Kidney epithelial cell (primary cell): ENCODE measurements around the gene SYT17. TPM values are rescaled to one million over a fixed set of nuclear protein-coding genes. Genes with fewer than 3 reads are reported as not detected.

Experiments used
- DNase-seq: peaks from one replicate; pipeline ENCODE4 v3.0.0-alpha.2; 2010; ENCODE audit warnings: low read depth
- H3K27me3 ChIP-seq: 2 replicates; pipeline ENCODE4 v1.6.0; 2011; ENCODE audit warnings: low read length; ENCODE audit not compliant: control insufficient read depth, insufficient read depth
- H3K36me3 ChIP-seq: 2 replicates; pipeline ENCODE4 v1.5.1; 2011; ENCODE audit warnings: low read length; ENCODE audit not compliant: control insufficient read depth, insufficient read depth
- H3K4me3 ChIP-seq: 2 replicates; pipeline ENCODE4 v1.5.1; 2011; ENCODE audit warnings: low read depth, mild to moderate bottlenecking, control low read depth, low read length
- total RNA-seq: library from RNA; depleted of rRNA; stranded (reverse); fragments of >200 nt; gene quantifications from 2 replicates; pipeline ENCODE4 v1.2.3, GENCODE V29; 2015
- TF ChIP-seq, protein P1 (sequence below): IDR thresholded peaks from 2 replicates; pipeline ENCODE4 v1.5.1; 2011; ENCODE audit warnings: mild to moderate bottlenecking, moderate library complexity, low read length, control low read depth, inconsistent platforms; ENCODE audit not compliant: insufficient read depth, poor library complexity, severe bottlenecking

The SYT17 gene
- total RNA-seq, 1 donor from 2014 or later, result 0.63 TPM

DNA sequence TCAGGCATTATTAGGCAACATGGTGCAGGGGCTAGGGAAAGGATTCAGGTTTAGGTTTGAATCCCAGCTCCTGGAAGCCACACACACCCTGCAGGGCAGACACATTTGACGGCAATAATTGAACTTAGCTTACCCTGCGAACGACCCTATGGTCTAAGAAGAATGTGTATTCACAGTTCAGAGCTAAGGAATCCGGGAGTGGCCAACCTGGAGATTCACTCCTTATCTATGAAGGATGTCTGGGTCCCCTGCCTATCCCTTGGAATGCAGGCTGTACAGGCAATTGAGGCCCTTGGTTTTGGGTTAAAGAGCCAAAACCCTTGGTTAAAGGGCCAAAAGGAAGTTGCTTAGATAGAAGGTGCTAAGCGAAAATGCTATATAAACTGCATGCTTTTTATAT lies 2.9 kb upstream of the SYT17 start:
- peaks cover 24% of the 10 kb centered on the region for H3K27me3 ChIP-seq
- no peak for DNase-seq
- TF ChIP-seq, protein P1, sequence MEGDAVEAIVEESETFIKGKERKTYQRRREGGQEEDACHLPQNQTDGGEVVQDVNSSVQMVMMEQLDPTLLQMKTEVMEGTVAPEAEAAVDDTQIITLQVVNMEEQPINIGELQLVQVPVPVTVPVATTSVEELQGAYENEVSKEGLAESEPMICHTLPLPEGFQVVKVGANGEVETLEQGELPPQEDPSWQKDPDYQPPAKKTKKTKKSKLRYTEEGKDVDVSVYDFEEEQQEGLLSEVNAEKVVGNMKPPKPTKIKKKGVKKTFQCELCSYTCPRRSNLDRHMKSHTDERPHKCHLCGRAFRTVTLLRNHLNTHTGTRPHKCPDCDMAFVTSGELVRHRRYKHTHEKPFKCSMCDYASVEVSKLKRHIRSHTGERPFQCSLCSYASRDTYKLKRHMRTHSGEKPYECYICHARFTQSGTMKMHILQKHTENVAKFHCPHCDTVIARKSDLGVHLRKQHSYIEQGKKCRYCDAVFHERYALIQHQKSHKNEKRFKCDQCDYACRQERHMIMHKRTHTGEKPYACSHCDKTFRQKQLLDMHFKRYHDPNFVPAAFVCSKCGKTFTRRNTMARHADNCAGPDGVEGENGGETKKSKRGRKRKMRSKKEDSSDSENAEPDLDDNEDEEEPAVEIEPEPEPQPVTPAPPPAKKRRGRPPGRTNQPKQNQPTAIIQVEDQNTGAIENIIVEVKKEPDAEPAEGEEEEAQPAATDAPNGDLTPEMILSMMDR, result no peak
- no peak overlapping the region for H3K4me3 ChIP-seq
- no peaks in the 10 kb centered on the region for H3K36me3 ChIP-seq

DNA sequence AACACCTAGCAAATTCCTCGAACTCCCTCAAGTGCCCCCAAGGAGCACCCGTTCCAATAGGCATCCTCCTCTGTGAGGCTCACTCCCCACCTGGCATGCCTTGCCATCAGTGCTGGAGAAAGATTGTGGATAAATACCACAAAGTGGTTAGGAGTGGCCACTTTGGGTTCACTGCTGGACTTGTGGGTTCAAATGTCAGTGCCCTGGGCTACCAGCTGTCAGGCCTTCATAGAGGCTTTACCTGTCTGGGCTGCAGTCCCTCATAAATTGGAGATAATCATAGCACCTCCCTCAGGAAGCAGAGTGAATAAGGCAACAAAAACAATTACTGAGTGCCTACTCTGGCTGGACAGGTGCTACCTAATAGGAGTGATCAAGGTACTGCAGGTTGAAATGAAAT lies 1.5 kb upstream of the SYT17 start:
- Histone ChIP-seq H3K4me3 (no peak overlapping the region), H3K36me3 (no peaks in the 10 kb centered on the region), H3K27me3 (peaks cover 27% of the 10 kb centered on the region)
- TF ChIP-seq, protein P1, result no peak
- no peak for DNase-seq

DNA sequence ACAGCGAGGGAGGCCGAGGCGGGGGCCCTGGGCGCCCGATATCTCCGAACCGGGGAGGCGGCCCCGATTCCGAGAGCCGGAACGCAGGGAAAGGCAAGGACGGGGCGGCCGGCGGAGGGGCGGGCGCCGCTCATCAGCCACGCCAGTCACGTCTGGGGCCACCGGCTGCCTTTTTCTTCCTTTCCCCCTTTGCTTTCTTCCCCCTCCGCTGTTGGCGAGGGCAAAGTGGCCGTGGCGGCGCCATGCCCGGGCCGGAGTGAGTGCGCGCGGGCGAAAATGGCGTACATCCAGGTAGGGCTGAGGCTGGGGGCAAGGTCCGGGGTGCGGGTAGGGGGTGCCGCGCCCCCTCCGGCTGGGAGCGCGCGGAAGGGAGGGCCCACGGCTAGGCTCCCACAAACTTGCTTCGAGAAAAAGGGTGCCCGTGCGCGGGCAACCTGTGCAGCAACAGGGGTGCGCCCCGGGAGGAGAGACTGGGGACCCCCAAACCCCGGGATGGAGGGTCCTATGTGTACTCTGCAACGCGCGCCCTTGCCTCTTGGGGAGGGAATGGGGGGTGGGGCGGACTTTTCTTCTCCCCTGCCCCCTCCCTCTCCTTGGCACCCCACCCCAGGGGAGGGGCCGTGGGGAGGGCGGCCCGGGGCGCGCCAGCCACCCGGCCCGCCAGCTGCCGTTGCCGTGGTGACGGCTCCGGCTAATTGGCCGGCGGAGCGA lies 486 bp downstream of the SYT17 start:
- peak overlapping the region; percentile 33 for H3K4me3 ChIP-seq

DNA sequence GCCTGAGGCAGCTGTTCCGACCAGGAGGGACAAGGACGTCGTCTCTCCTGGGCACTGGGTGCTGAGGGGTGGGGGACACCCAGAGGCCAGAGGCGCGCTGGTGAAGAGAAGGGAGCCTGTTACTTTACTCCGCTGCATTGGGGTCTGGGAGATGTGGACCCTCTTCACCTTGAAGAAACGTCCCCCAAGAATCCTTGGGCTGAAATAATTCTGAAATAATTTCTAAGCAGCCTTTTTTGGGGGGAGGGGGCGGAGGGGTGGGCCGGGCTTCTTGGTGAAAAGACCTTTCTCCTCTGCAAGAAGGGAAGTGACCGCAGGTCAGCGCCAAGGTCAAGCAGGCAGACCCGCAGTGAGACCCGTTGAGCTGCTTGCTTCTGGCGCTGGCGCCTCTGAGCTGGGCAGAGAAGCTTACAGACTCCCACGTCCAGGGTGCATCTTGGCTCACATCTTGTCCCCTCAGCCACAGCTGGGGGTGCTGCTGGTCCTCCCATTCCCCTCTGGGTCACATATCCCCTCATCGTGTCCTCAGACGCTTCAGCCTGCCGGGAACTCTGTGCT lies 1.1 kb downstream of the SYT17 start:
- Histone ChIP-seq H3K36me3 (no peaks in the 10 kb centered on the region), H3K27me3 (peaks cover 30% of the 10 kb centered on the region), H3K4me3 (no peak overlapping the region)
- TF ChIP-seq, protein P1, result no peak
- DNase-seq, result no peak

More for the DNA sequence above, 486 bp downstream of the SYT17 start:
- Histone ChIP-seq H3K27me3 (peaks cover 28% of the 10 kb centered on the region), H3K36me3 (no peaks in the 10 kb centered on the region)
- DNase-seq, result no peak
- TF ChIP-seq, protein P1, result no peak

DNA sequence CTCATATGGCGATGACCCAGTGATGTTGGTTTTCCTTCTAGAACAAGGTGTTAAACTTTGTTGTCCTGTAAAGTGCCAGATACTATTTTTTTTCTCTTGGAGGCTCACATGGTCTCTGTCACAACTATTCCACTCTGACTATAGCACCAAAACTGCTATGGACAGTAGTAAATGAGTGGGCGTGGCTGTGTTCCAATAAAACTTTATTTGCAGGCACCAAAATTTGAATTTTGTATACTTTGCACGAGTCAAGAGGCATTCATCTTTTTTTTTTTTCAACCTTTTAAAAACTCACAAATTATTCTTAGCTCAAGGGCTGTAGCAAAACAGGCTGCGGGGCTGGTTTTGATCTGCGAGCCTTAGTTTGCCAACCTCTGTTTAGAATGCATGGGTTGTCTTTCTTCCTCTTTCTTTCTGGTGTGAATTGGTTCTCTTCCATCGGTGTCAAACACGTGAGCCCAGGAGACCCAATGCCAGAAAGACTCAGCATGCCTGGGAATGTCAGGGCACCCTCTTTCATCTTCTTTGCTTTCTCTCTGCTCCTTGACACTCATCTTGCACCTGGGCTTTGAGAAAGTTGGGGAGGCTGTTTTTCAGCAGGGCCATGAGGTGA lies 2.1 kb downstream of the SYT17 start:
- Histone ChIP-seq H3K27me3 (peaks cover 30% of the 10 kb centered on the region), H3K4me3 (no peak overlapping the region), H3K36me3 (no peaks in the 10 kb centered on the region)
- no peak for DNase-seq
- TF ChIP-seq, protein P1, result no peak
